ENCODE results near the gene CD53. TPM values are rescaled to one million over a fixed set of nuclear protein-coding genes. Genes with fewer than 3 reads are reported as not detected.

CD53 gene
- total and polyA plus RNA-seq, 2 of the 4 experiments (the other 2 are of a cell fraction) = not detected

DNA sequence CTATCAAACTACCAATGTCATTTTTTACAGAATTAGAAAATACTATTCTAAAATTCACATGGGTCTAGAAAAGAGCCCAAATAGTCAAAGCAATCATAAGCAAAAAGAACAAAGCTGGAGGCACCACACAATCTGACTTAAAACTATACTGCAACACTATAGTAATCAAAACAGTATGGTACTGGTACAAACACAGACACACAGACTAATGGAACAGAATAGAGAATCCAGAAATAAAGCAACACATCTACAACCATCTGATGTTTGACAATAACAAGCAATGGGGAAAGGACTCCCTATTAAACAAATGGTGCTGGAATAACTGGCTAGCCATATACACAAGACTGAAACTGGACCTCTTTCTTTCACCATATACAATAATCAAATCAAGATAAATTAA is 39.8 kb downstream of the CD53 start:
- no peak overlapping the region for H2BK5ac ChIP-seq (ENCODE audit: low read depth, low read length, poor library complexity, severe bottlenecking)
- no peaks in the 10 kb centered on the region for H4K20me1 ChIP-seq (ENCODE audit: insufficient read depth, low read length)
- no peaks in the 10 kb centered on the region for H3K36me3 ChIP-seq (ENCODE audit: control insufficient read depth, insufficient read depth, low read length)
- H3K79me1 ChIP-seq (ENCODE audit: low read depth in 1 of 2, low read length in 2 of 2) = no peaks in the 10 kb centered on the region
- no peak overlapping the region for H4K5ac ChIP-seq (ENCODE audit: low read depth, low read length)
- H4K91ac ChIP-seq (ENCODE audit: insufficient read depth, low read depth, low read length) = no peak overlapping the region
- no peak for ATAC-seq (ENCODE audit: low read depth)
- no peak overlapping the region for H3K14ac ChIP-seq (replicated peaks; ENCODE audit: low read depth, low read length)
- dilution Hi-C loops (cut with HindIII; ENCODE audit: low sequenced_read_pairs, unreplicated experiment) (no loop called here), intact Hi-C loops (cut with micrococcal nuclease) (no loop called here), in situ Hi-C loops (cut with MboI; ENCODE audit: low sequenced_read_pairs) (no loop called here)
- CTCF ChIA-PET = no interaction called here
- no peaks in the 10 kb centered on the region for H3K27me3 ChIP-seq (ENCODE audit: control insufficient read depth, insufficient read depth, low read length)
- H3K9me3 ChIP-seq (ENCODE audit: control insufficient read depth, insufficient read depth, low read length) = no peaks in the 10 kb centered on the region
- no peak overlapping the region for H4K8ac ChIP-seq (ENCODE audit: low read depth in 2 of 2, low read length in 2 of 2)
- H2AFZ ChIP-seq (replicated peaks; ENCODE audit: low read length, poor library complexity) = no peak overlapping the region
- no peak for DNase-seq
- H2AK9ac ChIP-seq (replicated peaks; ENCODE audit: low read depth, low read length, poor library complexity) = no peak overlapping the region
- H3K27ac ChIP-seq (ENCODE audit: insufficient read depth, low read length) = no peak overlapping the region
- H2AK5ac ChIP-seq (ENCODE audit: low read depth, low read length) = no peak overlapping the region
- no peak overlapping the region for H3K4ac ChIP-seq (ENCODE audit: low read depth, low read length)
- no TSS peak for BruUV-seq (replicated peaks)
- H3K23ac ChIP-seq (ENCODE audit: low read depth, low read length) = no peak overlapping the region
- H3K4me2 ChIP-seq (ENCODE audit: low read depth, low read length) = no peak overlapping the region
- H2BK20ac ChIP-seq (ENCODE audit: low read depth, low read length) = no peak overlapping the region
- H3K9me1 ChIP-seq (ENCODE audit: insufficient read depth, low read length) = no peaks in the 10 kb centered on the region
- H2BK120ac ChIP-seq (ENCODE audit: low read depth, low read length) = no peak overlapping the region
- no peak overlapping the region for H2BK15ac ChIP-seq (ENCODE audit: low read depth, low read length)
- TF ChIP-seq, protein P1, sequence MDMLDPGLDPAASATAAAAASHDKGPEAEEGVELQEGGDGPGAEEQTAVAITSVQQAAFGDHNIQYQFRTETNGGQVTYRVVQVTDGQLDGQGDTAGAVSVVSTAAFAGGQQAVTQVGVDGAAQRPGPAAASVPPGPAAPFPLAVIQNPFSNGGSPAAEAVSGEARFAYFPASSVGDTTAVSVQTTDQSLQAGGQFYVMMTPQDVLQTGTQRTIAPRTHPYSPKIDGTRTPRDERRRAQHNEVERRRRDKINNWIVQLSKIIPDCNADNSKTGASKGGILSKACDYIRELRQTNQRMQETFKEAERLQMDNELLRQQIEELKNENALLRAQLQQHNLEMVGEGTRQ (IDR thresholded peaks at IDR 0.05; ENCODE audit: low read depth, low read length) = no peak
- TF ChIP-seq RAD21 (IDR thresholded peaks at IDR 0.05; ENCODE audit: low read length) (no peak), NFE2L2 (IDR thresholded peaks at IDR 0.05; ENCODE audit: low read depth, low read length) (no peak), BHLHE40 (IDR thresholded peaks at IDR 0.05; ENCODE audit: low read depth, low read length) (no peak), MXI1 (IDR thresholded peaks at IDR 0.05; ENCODE audit: borderline replicate concordance, low read depth, low read length) (no peak), FOS (IDR thresholded peaks at IDR 0.05; ENCODE audit: low read depth, low read length) (no peak), RFX5 (IDR thresholded peaks at IDR 0.05; ENCODE audit: low read depth, low read length) (no peak), RCOR1 (IDR thresholded peaks at IDR 0.05; ENCODE audit: insufficient replicate concordance, low read length) (no peak), POLR2A (IDR thresholded peaks at IDR 0.05; ENCODE audit: low read depth, low read length) (no peak), CEBPB (IDR thresholded peaks at IDR 0.05; ENCODE audit: low read depth, low read length) (no peak), CHD1 (IDR thresholded peaks at IDR 0.05; ENCODE audit: low read depth, low read length) (no peak), MAFK (IDR thresholded peaks at IDR 0.05; ENCODE audit: low read depth, low read length) (no peak), SMC3 (IDR thresholded peaks at IDR 0.05; ENCODE audit: low read depth, low read length) (no peak), MAZ (IDR thresholded peaks at IDR 0.05; ENCODE audit: borderline replicate concordance, low read depth, low read length) (no peak)
- TF ChIP-seq, protein P2, sequence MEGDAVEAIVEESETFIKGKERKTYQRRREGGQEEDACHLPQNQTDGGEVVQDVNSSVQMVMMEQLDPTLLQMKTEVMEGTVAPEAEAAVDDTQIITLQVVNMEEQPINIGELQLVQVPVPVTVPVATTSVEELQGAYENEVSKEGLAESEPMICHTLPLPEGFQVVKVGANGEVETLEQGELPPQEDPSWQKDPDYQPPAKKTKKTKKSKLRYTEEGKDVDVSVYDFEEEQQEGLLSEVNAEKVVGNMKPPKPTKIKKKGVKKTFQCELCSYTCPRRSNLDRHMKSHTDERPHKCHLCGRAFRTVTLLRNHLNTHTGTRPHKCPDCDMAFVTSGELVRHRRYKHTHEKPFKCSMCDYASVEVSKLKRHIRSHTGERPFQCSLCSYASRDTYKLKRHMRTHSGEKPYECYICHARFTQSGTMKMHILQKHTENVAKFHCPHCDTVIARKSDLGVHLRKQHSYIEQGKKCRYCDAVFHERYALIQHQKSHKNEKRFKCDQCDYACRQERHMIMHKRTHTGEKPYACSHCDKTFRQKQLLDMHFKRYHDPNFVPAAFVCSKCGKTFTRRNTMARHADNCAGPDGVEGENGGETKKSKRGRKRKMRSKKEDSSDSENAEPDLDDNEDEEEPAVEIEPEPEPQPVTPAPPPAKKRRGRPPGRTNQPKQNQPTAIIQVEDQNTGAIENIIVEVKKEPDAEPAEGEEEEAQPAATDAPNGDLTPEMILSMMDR (conservative IDR thresholded peaks at IDR 0.05; ENCODE audit: low read depth, low read length) = no peak
- TF ChIP-seq, protein P3, sequence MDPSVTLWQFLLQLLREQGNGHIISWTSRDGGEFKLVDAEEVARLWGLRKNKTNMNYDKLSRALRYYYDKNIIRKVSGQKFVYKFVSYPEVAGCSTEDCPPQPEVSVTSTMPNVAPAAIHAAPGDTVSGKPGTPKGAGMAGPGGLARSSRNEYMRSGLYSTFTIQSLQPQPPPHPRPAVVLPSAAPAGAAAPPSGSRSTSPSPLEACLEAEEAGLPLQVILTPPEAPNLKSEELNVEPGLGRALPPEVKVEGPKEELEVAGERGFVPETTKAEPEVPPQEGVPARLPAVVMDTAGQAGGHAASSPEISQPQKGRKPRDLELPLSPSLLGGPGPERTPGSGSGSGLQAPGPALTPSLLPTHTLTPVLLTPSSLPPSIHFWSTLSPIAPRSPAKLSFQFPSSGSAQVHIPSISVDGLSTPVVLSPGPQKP (IDR thresholded peaks at IDR 0.05; ENCODE audit: borderline replicate concordance, low read depth, low read length) = no peak
- no peaks in the 10 kb centered on the region for H3K4me1 ChIP-seq (ENCODE audit: control insufficient read depth, insufficient read depth, low read length)
- no peak overlapping the region for H3K18ac ChIP-seq (ENCODE audit: low read depth, low read length)
- H3K56ac ChIP-seq (ENCODE audit: extremely low read depth, insufficient read depth, low read length) = no peak overlapping the region
- H3K4me3 ChIP-seq (ENCODE audit: insufficient read depth, low read depth, low read length) = no peak overlapping the region
- no peak overlapping the region for H3K9ac ChIP-seq (ENCODE audit: low read depth, low read length)
- POLR2A ChIA-PET (ENCODE audit: unreplicated experiment) = no interaction called here

All from IMR-90 (cell line).